HepG2 (cell line): ENCODE results near the gene CIT. TPM values are rescaled to one million over a fixed set of nuclear protein-coding genes. Genes with fewer than 3 reads are reported as not detected.

Experiments
- ATAC-seq: fragments of 200-7000 bp; cut with Tn5 transposase; 3 replicates; pipeline ENCODE4 v1.9.1; 2020; ENCODE audit warnings: mild to moderate bottlenecking, moderate library complexity
- BruUV-seq: library from RNA; stranded (reverse); fragments of 400-500 nt; replicated peaks from 2 replicates; lab custom pipeline; 2021; lab: Mats Ljungman, UMichigan
- CTCF ChIA-PET: fragments of 300-600 bp; formaldehyde crosslinking; extraction: SDS; loops from one replicate; lab custom pipeline; 2021; ENCODE audit warnings: low total read pairs, inconsistent platforms, low intra/inter-chr PET ratio; lab: Yijun Ruan, JAX
- POLR2A ChIA-PET: fragments of 350-600 bp; sonication (Branson Sonifier 250); formaldehyde crosslinking; loops from one replicate; lab custom pipeline; 2020; ENCODE audit warnings: antibody characterized with exemption, inconsistent platforms; lab: Yijun Ruan, JAX
- DNase-seq: peaks from one replicate; pipeline ENCODE4 v3.0.0-alpha.2; 2015; ENCODE audit warnings: low spot score
- FAIRE-seq: peaks from 3 replicates; lab custom pipeline; 2011; peaks lifted over from hg19 to GRCh38; lab: Jason Lieb, UNC
- H2AFZ ChIP-seq: one replicate; pipeline ENCODE4 v1.6.1; 2011; ENCODE audit warnings: low read length, inconsistent platforms
- H3K27ac ChIP-seq: fragments of 300-600 bp; 3 replicates; pipeline ENCODE4 v1.8.0; 2011; ENCODE audit warnings: mixed run types, mild to moderate bottlenecking, mixed read lengths, low read length, inconsistent platforms; ENCODE audit not compliant: insufficient read depth; ENCODE audit errors: extremely low read length
- H3K27me3 ChIP-seq, 2 experiments: fragments of 200-600 bp in 1 of 2; 2 replicates in 1 of 2; 3 replicates in 1 of 2; pipeline versions ENCODE4 v1.6.0 to v1.8.0; 2011; ENCODE audit warnings: low read length in 2 of 2, mild to moderate bottlenecking in 2 of 2, moderate library complexity in 2 of 2, inconsistent platforms in 1 of 2; ENCODE audit not compliant: insufficient read depth in 2 of 2, control insufficient read depth in 1 of 2
- H3K36me3 ChIP-seq, 2 experiments: fragments of 200-600 bp in 1 of 2; replicated peaks in 1 of 2; 2 replicates in 1 of 2; 3 replicates in 1 of 2; pipeline versions ENCODE4 v1.5.1 to v1.8.0; 2011; ENCODE audit warnings: low read length in 2 of 2, inconsistent platforms in 1 of 2; ENCODE audit not compliant: insufficient read depth in 2 of 2, control insufficient read depth in 1 of 2
- H3K4me1 ChIP-seq: 2 replicates; pipeline ENCODE4 v1.5.1; 2012; ENCODE audit warnings: low read length, inconsistent platforms; ENCODE audit not compliant: insufficient read depth
- H3K4me2 ChIP-seq: 2 replicates; pipeline ENCODE4 v1.6.0; 2011; ENCODE audit warnings: low read depth, low read length, inconsistent platforms
- H3K4me3 ChIP-seq, 3 experiments: fragments of 200-600 bp in 1 of 3; sonication (generic), shearing (Covaris generic) in 1 of 3; replicated peaks in 1 of 3; 2 replicates each; pipeline ENCODE4 v1.5.1; 2011 to 2016; ENCODE audit warnings: low read length in 3 of 3, inconsistent platforms in 2 of 3, low read depth in 2 of 3, mild to moderate bottlenecking in 2 of 3, control low read depth in 1 of 3, mixed read lengths in 1 of 3; ENCODE audit not compliant: insufficient read depth in 1 of 3
- H3K79me2 ChIP-seq: one replicate; pipeline ENCODE4 v1.6.1; 2011; ENCODE audit warnings: low read length, inconsistent platforms; ENCODE audit not compliant: insufficient read depth
- H3K9ac ChIP-seq: 2 replicates; pipeline ENCODE4 v1.6.0; 2011; ENCODE audit warnings: mild to moderate bottlenecking, low read depth, low read length, inconsistent platforms; ENCODE audit not compliant: insufficient read depth
- H3K9me3 ChIP-seq: 2 replicates; pipeline ENCODE4 v1.5.1; 2012; ENCODE audit warnings: mild to moderate bottlenecking, low read length
- H4K20me1 ChIP-seq: 2 replicates; pipeline ENCODE4 v1.6.0; 2011; ENCODE audit warnings: inconsistent platforms, mild to moderate bottlenecking, low read length, moderate library complexity; ENCODE audit not compliant: insufficient read depth
- AKAP8 ChIP-seq: sonication (generic); formaldehyde crosslinking; IDR thresholded peaks from 2 replicates; pipeline ENCODE4 v1.5.1; 2020; ENCODE audit warnings: mild to moderate bottlenecking, missing genetic modification reagents
- EED ChIP-seq: sonication (generic); formaldehyde crosslinking; IDR thresholded peaks from 2 replicates; pipeline ENCODE4 v1.5.0; 2020; ENCODE audit warnings: mild to moderate bottlenecking, missing genetic modification reagents
- ETV5 ChIP-seq: IDR thresholded peaks from 2 replicates; pipeline ENCODE4 v1.6.1; 2018; ENCODE audit warnings: missing biosample characterization, missing genetic modification reagents, inconsistent platforms, borderline replicate concordance
- GATAD1 ChIP-seq: IDR thresholded peaks from 2 replicates; pipeline ENCODE4 v1.6.1; 2016; ENCODE audit warnings: missing genetic modification reagents, missing compliant biosample characterization
- MATR3 ChIP-seq: sonication (generic); formaldehyde crosslinking; IDR thresholded peaks from 2 replicates; pipeline ENCODE4 v1.4.0; 2020; ENCODE audit warnings: missing genetic modification reagents
- SAP130 ChIP-seq: IDR thresholded peaks from 2 replicates; pipeline ENCODE4 v1.6.1; 2016; ENCODE audit warnings: low read depth
- SATB2 ChIP-seq: sonication (generic); formaldehyde crosslinking; IDR thresholded peaks from 2 replicates; pipeline ENCODE4 v1.5.0; 2020; ENCODE audit warnings: missing genetic modification reagents
- TMF1 ChIP-seq: sonication (generic); formaldehyde crosslinking; IDR thresholded peaks from 2 replicates; pipeline ENCODE4 v1.8.1; 2022; ENCODE audit warnings: low read depth, missing genetic modification reagents
- ZFP36L2 ChIP-seq: sonication (generic); formaldehyde crosslinking; IDR thresholded peaks from 2 replicates; pipeline ENCODE4 v1.4.0; 2020; ENCODE audit warnings: missing genetic modification reagents
- ZNF225 ChIP-seq: sonication (generic); formaldehyde crosslinking; IDR thresholded peaks from 2 replicates; pipeline ENCODE4 v1.4.0; 2020; ENCODE audit warnings: mild to moderate bottlenecking, missing genetic modification reagents
- ZNF33B ChIP-seq: sonication (generic); formaldehyde crosslinking; IDR thresholded peaks from 2 replicates; pipeline ENCODE4 v1.5.1; 2020; ENCODE audit warnings: mild to moderate bottlenecking, missing genetic modification reagents
- ZNF468 ChIP-seq: sonication (generic); formaldehyde crosslinking; IDR thresholded peaks from 2 replicates; pipeline ENCODE4 v1.8.0; 2022; ENCODE audit warnings: mild to moderate bottlenecking, moderate library complexity, missing genetic modification reagents
- ZNF484 ChIP-seq: sonication (generic); formaldehyde crosslinking; IDR thresholded peaks from 2 replicates; pipeline ENCODE4 v1.5.1; 2020; ENCODE audit warnings: mild to moderate bottlenecking, low read depth, missing genetic modification reagents, borderline replicate concordance
- ZNF574 ChIP-seq: sonication (generic); formaldehyde crosslinking; IDR thresholded peaks from 2 replicates; pipeline ENCODE4 v1.4.0; 2020; ENCODE audit warnings: missing genetic modification reagents
- WGBS: methylation state at CpG from one replicate; pipeline ENCODE4 v1.1.6; 2017; ENCODE audit warnings: low lambda C conversion rate; 5-methylcytosine and 5-hydroxymethylcytosine counted together
- in situ Hi-C: cut with HindIII; loops from 2 replicates; pipeline ENCODE4 v1.10.0; 2017; ENCODE audit warnings: low pct_unique_long_range_greater_than_20kb; ENCODE audit not compliant: extremely low pct_ligation_motif_present
- intact Hi-C: fragments of 100-400 bp; cut with micrococcal nuclease; formaldehyde crosslinking; loops from one replicate; pipeline ENCODE4 v1.10.0; 2022; ENCODE audit not compliant: unreplicated experiment
- polyA plus RNA-seq, 8 experiments: library from polyadenylated mRNA; depleted of rRNA in 3 of 8; stranded (reverse) in 7 of 8; unstranded in 1 of 8; fragments of >200 nt; fragmentation: Illumina TruSeq in 4 of 8; extraction: Trizol in 4 of 8; gene quantifications; 2 replicates each; pipeline versions ENCODE4 v1.2.1 to v1.2.3, GENCODE V29; 2011 to 2016; ENCODE audit warnings: low read depth in 4 of 8, missing spikeins in 1 of 8, mixed read lengths in 1 of 8; ENCODE audit not compliant: insufficient read depth in 1 of 8
- total RNA-seq, 5 experiments: library from RNA; depleted of rRNA; stranded (reverse); fragments of >200 nt; fragmentation: Illumina TruSeq; extraction: Trizol; gene quantifications; 2 replicates each; pipeline ENCODE4 v1.2.3, GENCODE V29; 2016; ENCODE audit warnings: low read depth in 1 of 5

The CIT gene
- total and polyA plus RNA-seq, 2 of the 13 experiments (the other 11 are each of a cell fraction or from before 2014, with no cell fraction given), result 7.7 to 11.7 TPM

GRCh38 chr12:119868992-119869391, 8.1 kb downstream of the CIT start:
- no TSS peak for BruUV-seq
- ATAC-seq (no peak), DNase-seq (no peak), FAIRE-seq (no peak)
- H3K4me2 ChIP-seq, result no peak overlapping the region
- POLR2A ChIA-PET, result no interaction called here
- peaks cover 10 to 40% of the 10 kb centered on the region in 2 experiments for H3K36me3 ChIP-seq
- in situ Hi-C loops, result no loop called here
- no peaks in the 10 kb centered on the region for H4K20me1 ChIP-seq
- no peaks in the 10 kb centered on the region for H3K27me3 ChIP-seq
- H2AFZ ChIP-seq, result no peak overlapping the region
- CTCF ChIA-PET, result no interaction called here
- intact Hi-C loops, result no loop called here
- H3K4me3 ChIP-seq, result no peak overlapping the region
- H3K27ac ChIP-seq, result no peak overlapping the region
- no peaks in the 10 kb centered on the region for H3K79me2 ChIP-seq
- TF ChIP-seq ETV5 (CRISPR knock-in tag) (no peak), SATB2 (CRISPR knock-in tag) (no peak)
- 84% methylated on average over 5 of the region's 5 CpGs for WGBS
- no peaks in the 10 kb centered on the region for H3K4me1 ChIP-seq
- H3K9ac ChIP-seq, result no peak overlapping the region
- H3K9me3 ChIP-seq, result no peaks in the 10 kb centered on the region

- Histone ChIP-seq H2AFZ (no peak overlapping the region), H3K79me2 (no peaks in the 10 kb centered on the region), H3K4me1 (no peaks in the 10 kb centered on the region), H3K4me3 (no peak overlapping the region), H4K20me1 (no peaks in the 10 kb centered on the region), H3K9ac (no peak overlapping the region), H3K27ac (no peak overlapping the region), H3K36me3 (peaks cover 8 to 32% of the 10 kb centered on the region in 2 experiments), H3K27me3 (no peaks in the 10 kb centered on the region), H3K4me2 (no peak overlapping the region), H3K9me3 (no peaks in the 10 kb centered on the region)
- no TSS peak for BruUV-seq
- no peak for TF ChIP-seq ZNF468
- no peak for TF ChIP-seq ZNF225 (CRISPR knock-in tag)
- TF ChIP-seq ZNF484 (CRISPR knock-in tag), result no peak
- TF ChIP-seq MATR3 (CRISPR knock-in tag), result no peak
- no peak for TF ChIP-seq SAP130 (CRISPR knock-in tag)
- TF ChIP-seq ZNF574 (CRISPR knock-in tag), result no peak
- no peak for TF ChIP-seq AKAP8
- no peak for TF ChIP-seq EED (CRISPR knock-in tag)
- no peak for TF ChIP-seq GATAD1
- no peak for TF ChIP-seq ZFP36L2
- no peak for TF ChIP-seq TMF1 (CRISPR knock-in tag)
- TF ChIP-seq ZNF33B, result no peak
- no peak for FAIRE-seq
- in situ Hi-C loops, result no loop called here
- WGBS, result 97% methylated on average over 2 of the region's 2 CpGs
- DNase-seq, result no peak
- ChIA-PET CTCF (no interaction called here), POLR2A (no interaction called here)
- intact Hi-C loops, result no loop called here
- ATAC-seq, result no peak
Measured at GRCh38 chr12:119864591-119864990, 12.5 kb downstream of the CIT start.
